DOHH2 (cell line): Measurements from ENCODE around the gene SKAP1.

Experiments used
- CTCF ChIP-seq: fragments of 200-600 bp; sonication (generic); IDR thresholded peaks from one replicate; pipeline ENCODE4 v1.5.1; 2014; ENCODE audit warnings: antibody characterized with exemption, mild to moderate bottlenecking, low read depth, low read length; ENCODE audit not compliant: poor library complexity, severe bottlenecking
- EZH2phosphoT487 ChIP-seq: fragments of 200-600 bp; sonication (generic); IDR thresholded peaks from 2 replicates; pipeline ENCODE4 v1.6.1; 2017; ENCODE audit warnings: borderline replicate concordance, mild to moderate bottlenecking, antibody characterized with exemption, low read length, moderate library complexity, mixed read lengths

GRCh38 chr17:48468299-48468698, 38.3 kb upstream of the SKAP1 start:
- TF ChIP-seq CTCF = no peak
- no peak for TF ChIP-seq EZH2phosphoT487
